Sigmoid colon (tissue), 4 donors: Measurements from ENCODE around the gene STK32B.

Experiments used
- CTCF ChIP-seq, 4 experiments: fragments of 450-650 bp in 3 of 4; fragments of 200-600 bp in 1 of 4; IDR thresholded peaks; one replicate each; pipeline ENCODE4 v1.5.1; 2016 to 2019; ENCODE audit warnings: antibody characterized with exemption in 4 of 4, mild to moderate bottlenecking in 3 of 4, moderate library complexity in 2 of 4
- EP300 ChIP-seq, 4 donors: sonication (generic); formaldehyde crosslinking; IDR thresholded peaks; one replicate each; pipeline ENCODE4 v1.6.1; 2017; ENCODE audit warnings: antibody characterized with exemption in 4 of 4
- POLR2A ChIP-seq, 2 donors: fragments of 450-650 bp; IDR thresholded peaks; one replicate each; pipeline ENCODE4 v1.6.1; 2016; ENCODE audit warnings: antibody characterized with exemption in 2 of 2, mild to moderate bottlenecking in 2 of 2, moderate library complexity in 2 of 2
- POLR2AphosphoS5 ChIP-seq, 4 donors: sonication (generic); formaldehyde crosslinking; IDR thresholded peaks; one replicate each; pipeline ENCODE4 v1.6.1; 2017; ENCODE audit warnings: antibody characterized with exemption in 4 of 4

- no peak for TF ChIP-seq POLR2A (IDR thresholded peaks at IDR 0.05)
- TF ChIP-seq EP300 (IDR thresholded peaks at IDR 0.05) = no peak
- TF ChIP-seq CTCF (IDR thresholded peaks at IDR 0.05) = no peak
- no peak for TF ChIP-seq POLR2AphosphoS5 (IDR thresholded peaks at IDR 0.05)
These were observed 63.7 kb downstream of the STK32B start for GRCh38 chr4:5114950-5115349.
